B cell (primary cell): ENCODE measurements around the gene TMEM129. TPM values are rescaled to one million over a fixed set of nuclear protein-coding genes. Genes with fewer than 3 reads are reported as not detected.

Experiments used
- ATAC-seq: fragments of 200-7000 bp; cut with Tn5 transposase; one replicate; pipeline ENCODE4 v1.10.0; 2021; ENCODE audit warnings: low read depth, mild to moderate bottlenecking, moderate number of reproducible peaks, moderate library complexity
- CTCF ChIA-PET: fragments of 350-600 bp; sonication (Branson Sonifier 250); formaldehyde crosslinking; loops from one replicate; lab custom pipeline; 2021; ENCODE audit warnings: antibody characterized with exemption, inconsistent platforms; lab: Charles Lee
- POLR2A ChIA-PET: fragments of 350-600 bp; sonication (Branson Sonifier 250); formaldehyde crosslinking; loops from one replicate; lab custom pipeline; 2021; ENCODE audit warnings: antibody characterized with exemption; lab: Charles Lee
- DNase-seq: peaks from one replicate; pipeline ENCODE4 v3.0.0; 2013
- H2AFZ ChIP-seq: 2 replicates; pipeline ENCODE4 v1.6.1; 2012; ENCODE audit warnings: mild to moderate bottlenecking, low read depth, low read length; ENCODE audit not compliant: insufficient read depth, poor library complexity, severe bottlenecking
- H3K27ac ChIP-seq, 2 donors: 1 replicate in 1 of 2; 2 replicates in 1 of 2; pipeline ENCODE4 v1.5.1; 2012 to 2013; ENCODE audit warnings: low read length in 2 of 2, mild to moderate bottlenecking in 2 of 2, moderate library complexity in 1 of 2
- H3K27me3 ChIP-seq, 4 experiments: fragments of 200-600 bp in 1 of 4; sonication (generic) in 1 of 4; replicated peaks in 1 of 4; 1 replicate in 2 of 4; 2 replicates in 2 of 4; pipeline versions ENCODE4 v1.6.1 to v1.7.0; 2013 to 2016; ENCODE audit warnings: low read length in 3 of 4, mild to moderate bottlenecking in 2 of 4, mixed read lengths in 1 of 4, moderate library complexity in 1 of 4; ENCODE audit not compliant: insufficient read depth in 4 of 4, control insufficient read depth in 3 of 4; ENCODE audit errors: control extremely low read depth in 1 of 4
- H3K36me3 ChIP-seq, 2 experiments: replicated peaks in 1 of 2; 1 replicate in 1 of 2; 2 replicates in 1 of 2; pipeline versions ENCODE4 v1.6.1 to v1.7.1; 2013; ENCODE audit warnings: low read length in 1 of 2; ENCODE audit not compliant: insufficient read depth in 2 of 2, control insufficient read depth in 1 of 2; ENCODE audit errors: control extremely low read depth in 1 of 2, extremely low read depth in 1 of 2
- H3K4me1 ChIP-seq, 2 donors: fragments of 200-600 bp in 1 of 2; sonication (generic) in 1 of 2; 1 replicate in 1 of 2; 2 replicates in 1 of 2; pipeline versions ENCODE4 v1.5.1 to v1.6.1; 2013 to 2017; ENCODE audit warnings: low read length in 2 of 2; ENCODE audit not compliant: control insufficient read depth in 2 of 2, insufficient read depth in 2 of 2
- H3K4me2 ChIP-seq: replicated peaks from 2 replicates; pipeline ENCODE3; 2012; ENCODE audit warnings: mild to moderate bottlenecking, low read depth, low read length; ENCODE audit not compliant: poor library complexity, severe bottlenecking
- H3K4me3 ChIP-seq, 5 experiments: fragments of 200-600 bp in 1 of 5; sonication (generic) in 1 of 5; 1 replicate in 3 of 5; 2 replicates in 2 of 5; pipeline versions ENCODE4 v1.5.1 to v1.7.0; 2011 to 2016; ENCODE audit warnings: low read length in 4 of 5, mild to moderate bottlenecking in 4 of 5, low read depth in 2 of 5, control low read depth in 1 of 5, moderate library complexity in 1 of 5; ENCODE audit not compliant: insufficient read depth in 1 of 5; ENCODE audit errors: control extremely low read depth in 1 of 5, extremely low read depth in 1 of 5
- H3K79me2 ChIP-seq: fragments of 200-600 bp; sonication (generic); one replicate; pipeline ENCODE4 v1.6.0; 2016; ENCODE audit warnings: low read length; ENCODE audit not compliant: control insufficient read depth, insufficient read depth
- H3K9ac ChIP-seq: fragments of 200-600 bp; sonication (generic); 2 replicates; pipeline ENCODE4 v1.6.1; 2017; ENCODE audit warnings: mild to moderate bottlenecking, low read length, moderate library complexity
- H3K9me3 ChIP-seq, 3 donors: one replicate each; pipeline versions ENCODE4 v1.6.1 to v1.7.1; 2013; ENCODE audit warnings: low read length in 2 of 3; ENCODE audit not compliant: control insufficient read depth in 2 of 3, insufficient read depth in 1 of 3; ENCODE audit errors: control extremely low read depth in 1 of 3
- H4K20me1 ChIP-seq: 2 replicates; pipeline ENCODE4 v1.6.0; 2012; ENCODE audit warnings: mild to moderate bottlenecking, low read length; ENCODE audit not compliant: insufficient read depth, control insufficient read depth, poor library complexity, severe bottlenecking
- H3K27ac Mint-ChIP-seq: one replicate; pipeline ENCODE4 v1.8.0; 2021; ENCODE audit warnings: mixed read lengths
- H3K27me3 Mint-ChIP-seq: one replicate; pipeline ENCODE4 v1.8.0; 2021; ENCODE audit warnings: mixed read lengths
- H3K4me1 Mint-ChIP-seq: one replicate; pipeline ENCODE4 v1.8.0; 2021; ENCODE audit warnings: mixed read lengths
- H3K4me3 Mint-ChIP-seq: one replicate; pipeline ENCODE4 v1.8.0; 2021; ENCODE audit warnings: mixed read lengths
- H3K9me3 Mint-ChIP-seq: one replicate; pipeline ENCODE4 v1.8.0; 2022; ENCODE audit warnings: mixed read lengths; ENCODE audit not compliant: insufficient read depth
- EZH2 ChIP-seq: IDR thresholded peaks from 2 replicates; pipeline ENCODE4 v1.6.1; 2012; ENCODE audit warnings: borderline replicate concordance, low read depth, mild to moderate bottlenecking, moderate library complexity, low read length; ENCODE audit not compliant: insufficient read depth, poor library complexity, severe bottlenecking
- WGBS: methylation state at CpG from one replicate; pipeline ENCODE4 v1.1.5; 2013; ENCODE audit warnings: missing lambda C conversion rate; ENCODE audit not compliant: insufficient coverage; 5-methylcytosine and 5-hydroxymethylcytosine counted together
- intact Hi-C: fragments of 100-400 bp; cut with micrococcal nuclease; formaldehyde crosslinking; loops from one replicate; pipeline ENCODE4 v1.10.0; 2022
- polyA plus RNA-seq: library from polyadenylated mRNA; depleted of rRNA; stranded (reverse); fragments of >200 nt; gene quantifications from 2 replicates; pipeline ENCODE4 v1.2.3, GENCODE V29; 2012
- total RNA-seq, 2 donors: library from RNA; stranded (reverse); fragments of 120-200 nt in 1 of 2; gene quantifications; 1 replicate in 1 of 2; 2 replicates in 1 of 2; pipeline versions ENCODE4 v1.2.3 to v1.2.4, GENCODE V29; 2013 to 2022
- TF ChIP-seq, protein P1 (sequence below): fragments of 200-600 bp; IDR thresholded peaks from one replicate; pipeline ENCODE4 v1.8.0; 2022; ENCODE audit warnings: antibody characterized with exemption, mild to moderate bottlenecking

Gene TMEM129
- total and polyA plus RNA-seq, 2 donors (not counting 1 experiment from before 2014, with no cell fraction given), result 41.0 to 76.5 TPM

DNA sequence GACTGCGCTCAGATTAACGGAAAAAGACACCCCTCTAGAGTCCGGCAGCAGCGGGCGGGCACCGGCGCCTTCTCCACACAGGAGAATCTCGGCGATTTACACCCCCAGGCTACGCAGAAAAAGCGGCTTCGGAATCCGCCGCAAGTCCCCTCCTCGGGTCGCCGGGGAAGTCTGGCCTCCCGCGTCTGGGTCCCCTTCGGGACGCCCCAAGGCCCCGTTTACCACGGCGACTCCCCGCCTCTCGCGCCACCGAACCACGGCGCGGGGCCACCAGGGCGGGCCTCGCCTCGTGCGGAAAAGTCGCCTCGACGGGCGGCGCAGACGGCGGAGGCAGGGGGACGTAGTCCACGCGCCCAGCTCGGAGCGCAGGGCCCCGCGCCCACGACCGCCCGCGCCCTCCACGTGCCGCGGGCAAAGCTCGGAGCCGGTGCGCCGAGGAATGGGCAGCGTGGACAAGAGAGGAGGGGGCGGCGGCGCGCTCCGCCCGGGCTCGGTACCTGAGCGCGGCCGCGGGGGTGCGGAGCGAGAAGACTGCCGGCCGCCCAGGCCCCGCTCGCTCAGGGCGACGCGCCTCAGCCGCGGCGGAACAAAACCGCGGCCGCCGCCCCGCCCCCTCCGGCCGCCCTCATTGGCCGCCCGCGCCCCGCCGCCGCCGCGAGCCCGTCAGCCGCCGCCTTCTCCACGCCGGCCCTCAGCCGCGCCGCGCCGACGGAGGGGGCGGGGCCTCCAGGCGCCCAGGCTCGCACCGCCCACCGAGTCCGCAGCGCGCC, 37.2 kb downstream of the TMEM129 start, which contains the start of gene FAM53A:
Gene FAM53A, minus strand, starts transcription at position 578 of the 770 bp plus-strand sequence. CDS start 15,572 bp downstream, outside the sequence.
- H3K79me2 ChIP-seq, result no peaks in the 10 kb centered on the region
- peaks cover 0 to 3% (median 0%) of the 10 kb centered on the region in 3 donors for H3K9me3 ChIP-seq
- H4K20me1 ChIP-seq, result no peaks in the 10 kb centered on the region
- ATAC-seq, result peak; percentile 94
- H3K4me1 Mint-ChIP-seq, result peaks cover 10% of the 10 kb centered on the region
- TF ChIP-seq EZH2, result no peak
- TF ChIP-seq, protein P1, sequence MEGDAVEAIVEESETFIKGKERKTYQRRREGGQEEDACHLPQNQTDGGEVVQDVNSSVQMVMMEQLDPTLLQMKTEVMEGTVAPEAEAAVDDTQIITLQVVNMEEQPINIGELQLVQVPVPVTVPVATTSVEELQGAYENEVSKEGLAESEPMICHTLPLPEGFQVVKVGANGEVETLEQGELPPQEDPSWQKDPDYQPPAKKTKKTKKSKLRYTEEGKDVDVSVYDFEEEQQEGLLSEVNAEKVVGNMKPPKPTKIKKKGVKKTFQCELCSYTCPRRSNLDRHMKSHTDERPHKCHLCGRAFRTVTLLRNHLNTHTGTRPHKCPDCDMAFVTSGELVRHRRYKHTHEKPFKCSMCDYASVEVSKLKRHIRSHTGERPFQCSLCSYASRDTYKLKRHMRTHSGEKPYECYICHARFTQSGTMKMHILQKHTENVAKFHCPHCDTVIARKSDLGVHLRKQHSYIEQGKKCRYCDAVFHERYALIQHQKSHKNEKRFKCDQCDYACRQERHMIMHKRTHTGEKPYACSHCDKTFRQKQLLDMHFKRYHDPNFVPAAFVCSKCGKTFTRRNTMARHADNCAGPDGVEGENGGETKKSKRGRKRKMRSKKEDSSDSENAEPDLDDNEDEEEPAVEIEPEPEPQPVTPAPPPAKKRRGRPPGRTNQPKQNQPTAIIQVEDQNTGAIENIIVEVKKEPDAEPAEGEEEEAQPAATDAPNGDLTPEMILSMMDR, result no peak
- ChIA-PET POLR2A (interaction anchor here (0.9 kb wide), 1 partner anchor 28 kb away, joined by 3 read pairs; the partner anchor contains the start of gene SLBP), CTCF (interaction anchor here (0.6 to 2.2 kb wide), 2 partner anchors 9 to 15 kb away, joined by 6 to 13 read pairs; no protein-coding TSS in a partner anchor)
- intact Hi-C loops, result loop anchor here (1.0 to 5.0 kb wide), 5 partner anchors 28 to 186 kb away; partner anchors contain the start of genes FGFR3 and SLBP
- peak within 1 kb of the TSS; percentile 77 for H3K4me2 ChIP-seq
- H3K27ac Mint-ChIP-seq, result peak within 1 kb of the TSS; percentile 86
- H3K4me3 ChIP-seq, result peak within 1 kb of the TSS; percentile 45 to 78 (median 61)
- H3K27me3 Mint-ChIP-seq, result no peaks in the 10 kb centered on the region
- no peaks in the 10 kb centered on the region for H3K27me3 ChIP-seq
- H3K9me3 Mint-ChIP-seq, result no peaks in the 10 kb centered on the region
- WGBS, result under 1% methylated on average over 117 of the region's 118 CpGs
- H3K4me3 Mint-ChIP-seq, result peak within 1 kb of the TSS; percentile 94
- H3K36me3 ChIP-seq, result no peaks in the 10 kb centered on the region
- peak within 1 kb of the TSS; percentile 56 for H3K9ac ChIP-seq
- H3K27ac ChIP-seq, result peak within 1 kb of the TSS in 1 of 2 donors; percentile 31
- peak within 1 kb of the TSS; percentile 84 for H2AFZ ChIP-seq
- DNase-seq, result peak; percentile 94
- peaks cover 10 to 16% of the 10 kb centered on the region in 2 donors for H3K4me1 ChIP-seq
